ENCODE measurements around the gene THOC2.

DNA sequence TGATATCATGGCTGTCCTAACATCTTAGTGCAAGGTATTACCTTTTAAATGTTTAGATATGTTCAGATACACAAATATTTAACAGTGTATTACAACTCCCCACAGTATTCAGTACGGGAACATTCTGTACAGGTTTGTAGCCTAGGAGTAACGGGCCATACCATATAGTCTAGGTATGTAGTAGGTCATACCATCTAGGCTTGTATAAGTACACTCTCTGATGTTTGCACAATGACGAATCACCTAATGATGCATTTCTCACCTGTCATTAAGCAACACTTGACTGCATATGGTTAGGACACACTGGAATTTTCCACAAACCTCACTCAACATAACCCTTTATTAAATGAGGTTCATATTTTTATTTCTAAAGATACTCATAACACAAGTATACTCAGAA is 67.7 kb downstream of the THOC2 start:
- TF ChIP-seq POLR2A (IDR thresholded peaks at IDR 0.05): no peak
- TF ChIP-seq, protein P1, sequence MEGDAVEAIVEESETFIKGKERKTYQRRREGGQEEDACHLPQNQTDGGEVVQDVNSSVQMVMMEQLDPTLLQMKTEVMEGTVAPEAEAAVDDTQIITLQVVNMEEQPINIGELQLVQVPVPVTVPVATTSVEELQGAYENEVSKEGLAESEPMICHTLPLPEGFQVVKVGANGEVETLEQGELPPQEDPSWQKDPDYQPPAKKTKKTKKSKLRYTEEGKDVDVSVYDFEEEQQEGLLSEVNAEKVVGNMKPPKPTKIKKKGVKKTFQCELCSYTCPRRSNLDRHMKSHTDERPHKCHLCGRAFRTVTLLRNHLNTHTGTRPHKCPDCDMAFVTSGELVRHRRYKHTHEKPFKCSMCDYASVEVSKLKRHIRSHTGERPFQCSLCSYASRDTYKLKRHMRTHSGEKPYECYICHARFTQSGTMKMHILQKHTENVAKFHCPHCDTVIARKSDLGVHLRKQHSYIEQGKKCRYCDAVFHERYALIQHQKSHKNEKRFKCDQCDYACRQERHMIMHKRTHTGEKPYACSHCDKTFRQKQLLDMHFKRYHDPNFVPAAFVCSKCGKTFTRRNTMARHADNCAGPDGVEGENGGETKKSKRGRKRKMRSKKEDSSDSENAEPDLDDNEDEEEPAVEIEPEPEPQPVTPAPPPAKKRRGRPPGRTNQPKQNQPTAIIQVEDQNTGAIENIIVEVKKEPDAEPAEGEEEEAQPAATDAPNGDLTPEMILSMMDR (IDR thresholded peaks at IDR 0.05): no peak

All from heart left ventricle (tissue), 13 donors.